HG03469 (cell line): Measurements from ENCODE around the gene HOGA1.

ENCODE experiments used
- ATAC-seq: cut with Tn5 transposase; IDR thresholded peaks from one replicate; pipeline ENCODE4 v1.9.1; 2021; ENCODE audit warnings: mild to moderate bottlenecking, moderate library complexity, moderate number of reproducible peaks; ENCODE audit not compliant: unreplicated experiment

HOGA1 gene

GRCh38 chr10:97584060-97584797 lies at the start of gene HOGA1:
TSS of gene HOGA1 (plus strand) at chr10:97584389. CDS start at chr10:97584704, 315 bp downstream.
- ATAC-seq = no peak

GRCh38 chr10:97534746-97535367 lies 49.3 kb upstream of the HOGA1 start:
- ATAC-seq = no peak

- ATAC-seq = no peak
Measured at GRCh38 chr10:97537186-97537869, 46.9 kb upstream of the HOGA1 start.

GRCh38 chr10:97538411-97538810 lies 45.8 kb upstream of the HOGA1 start:
- no peak for ATAC-seq

GRCh38 chr10:97538839-97539238 lies 45.4 kb upstream of the HOGA1 start:
- ATAC-seq = no peak

GRCh38 chr10:97539523-97540200 lies 44.5 kb upstream of the HOGA1 start:
- ATAC-seq = no peak

- no peak for ATAC-seq
Measured at GRCh38 chr10:97540669-97541500, 43.3 kb upstream of the HOGA1 start.

GRCh38 chr10:97542169-97543024 lies 41.8 kb upstream of the HOGA1 start:
- ATAC-seq = no peak

- no peak for ATAC-seq
Measured at GRCh38 chr10:97543025-97543546, 41.1 kb upstream of the HOGA1 start.

- ATAC-seq = no peak
Measured at GRCh38 chr10:97546456-97547270, 37.5 kb upstream of the HOGA1 start.

GRCh38 chr10:97547271-97547600 lies 37.0 kb upstream of the HOGA1 start:
- no peak for ATAC-seq

- ATAC-seq = no peak
Measured at GRCh38 chr10:97547962-97548361, 36.2 kb upstream of the HOGA1 start.

GRCh38 chr10:97548828-97549455 lies 35.2 kb upstream of the HOGA1 start:
- ATAC-seq = no peak

GRCh38 chr10:97549587-97550322 lies 34.4 kb upstream of the HOGA1 start:
- ATAC-seq = no peak

GRCh38 chr10:97550336-97551149 lies 33.6 kb upstream of the HOGA1 start:
- ATAC-seq = no peak

- ATAC-seq = no peak
Measured at GRCh38 chr10:97551271-97551670, 32.9 kb upstream of the HOGA1 start.

- no peak for ATAC-seq
Measured at GRCh38 chr10:97553575-97554031, 30.6 kb upstream of the HOGA1 start.
